Astrocyte (in vitro differentiated cells and primary cell): ENCODE results near the gene EXD2.

ENCODE experiments used
- CTCF ChIP-seq: IDR thresholded peaks from 2 replicates; pipeline ENCODE4 v1.5.1; 2011; ENCODE audit warnings: low read depth, mild to moderate bottlenecking, inconsistent platforms, low read length, moderate library complexity; ENCODE audit not compliant: insufficient read depth
- EZH2 ChIP-seq: IDR thresholded peaks from 2 replicates; pipeline ENCODE4 v1.6.1; 2012; ENCODE audit warnings: mild to moderate bottlenecking, low read length, inconsistent platforms; ENCODE audit not compliant: insufficient read depth

- TF ChIP-seq CTCF (no peak), EZH2 (no peak)
These were observed 78.8 kb downstream of the EXD2 start for GRCh38 chr14:69270097-69270496.
